K562 (cell line): ENCODE measurements around the gene TMPRSS9. TPM values are rescaled to one million over a fixed set of nuclear protein-coding genes. Genes with fewer than 3 reads are reported as not detected.
A peak's percentile ranks its signal among the peaks of the same experiment; 100 is the strongest.

Source experiments
- ATF7 ChIP-seq: fragments of 450-650 bp; IDR thresholded peaks from 2 replicates; pipeline ENCODE4 v1.7.1; 2014; ENCODE audit warnings: mild to moderate bottlenecking, moderate library complexity
- CC2D1A ChIP-seq: fragments of 450-650 bp; IDR thresholded peaks from 2 replicates; pipeline ENCODE4 v1.6.1; 2017; ENCODE audit warnings: mild to moderate bottlenecking
- ETV5 ChIP-seq: sonication (generic); formaldehyde crosslinking; IDR thresholded peaks from 2 replicates; pipeline ENCODE4 v1.4.0; 2020; ENCODE audit warnings: low read depth, mild to moderate bottlenecking, missing genetic modification reagents
- KAT2B ChIP-seq: IDR thresholded peaks from one replicate; pipeline ENCODE4 v1.6.1; 2012; ENCODE audit warnings: low read depth, mild to moderate bottlenecking, control low read depth, inconsistent platforms, low read length, moderate library complexity
- KLF10 ChIP-seq: fragments of 250-450 bp; sonication (Bioruptor Pico); IDR thresholded peaks from 2 replicates; pipeline ENCODE4 v1.6.1; 2021; ENCODE audit warnings: matching md5 sums
- MTA3 ChIP-seq: fragments of 450-650 bp; formaldehyde crosslinking; IDR thresholded peaks from 2 replicates; pipeline ENCODE4 v1.6.1; 2017; ENCODE audit warnings: mild to moderate bottlenecking, borderline replicate concordance
- MYC ChIP-seq, 2 experiments: fragments of 250-450 bp in 1 of 2; sonication (Bioruptor Pico) in 1 of 2; IDR thresholded peaks; 2 replicates each; pipeline versions ENCODE4 v1.5.1 to v1.6.1; 2012 to 2021; ENCODE audit warnings: low read depth in 2 of 2, borderline replicate concordance in 1 of 2, improper control_type of control experiment in 1 of 2, low read length in 1 of 2, mild to moderate bottlenecking in 1 of 2, moderate library complexity in 1 of 2
- SIN3A ChIP-seq, 2 experiments: fragments of 150-350 bp in 1 of 2; IDR thresholded peaks; 2 replicates each; pipeline ENCODE4 v1.6.1; 2011 to 2016; ENCODE audit warnings: borderline replicate concordance in 2 of 2, low read depth in 2 of 2, low read length in 2 of 2, mild to moderate bottlenecking in 2 of 2, moderate library complexity in 2 of 2; ENCODE audit not compliant: control insufficient read depth in 1 of 2
- SREBF1 ChIP-seq: fragments of 150-350 bp; IDR thresholded peaks from 2 replicates; pipeline ENCODE4 v1.6.1; 2014; ENCODE audit warnings: antibody characterized with exemption, low read depth, low read length, borderline replicate concordance
- ZNF263 ChIP-seq: sonication (generic); formaldehyde crosslinking; IDR thresholded peaks from 2 replicates; pipeline ENCODE4 v1.8.0; 2022; ENCODE audit warnings: mild to moderate bottlenecking, missing genetic modification reagents, borderline replicate concordance
- ZNF274 ChIP-seq: IDR thresholded peaks from 2 replicates; pipeline ENCODE4 v1.6.1; 2011; ENCODE audit warnings: low read depth, mild to moderate bottlenecking, low read length, moderate library complexity, borderline replicate concordance
- polyA plus RNA-seq, 8 experiments: library from polyadenylated mRNA; depleted of rRNA in 4 of 8; stranded (reverse) in 5 of 8; unstranded in 3 of 8; fragments of >200 nt; fragmentation: Nextera tagmentation in 2 of 8; fragmentation: Illumina TruSeq in 1 of 8; extraction: Ambion mirVana in 2 of 8; extraction: Trizol in 1 of 8; gene quantifications; 2 replicates each; pipeline versions ENCODE4 v1.2.1 to v1.2.3, GENCODE V29; 2011 to 2014; ENCODE audit warnings: inconsistent platforms in 1 of 8, missing spikeins in 1 of 8
- total RNA-seq, 7 experiments: library from RNA; depleted of rRNA in 6 of 7; stranded (reverse); fragments of >200 nt in 6 of 7; fragmentation: Illumina TruSeq in 2 of 7; extraction: Trizol in 2 of 7; gene quantifications; 2 replicates each; pipeline versions ENCODE4 v1.2.1 to v1.2.3, GENCODE V29; 2011 to 2021; ENCODE audit warnings: low replicate concordance in 1 of 7
- TF ChIP-seq, protein P1 (sequence below): fragments of 450-650 bp; IDR thresholded peaks from 2 replicates; pipeline ENCODE4 v1.6.1; 2016; ENCODE audit warnings: borderline replicate concordance
- TF ChIP-seq, protein P2 (sequence below): fragments of 200-800 bp; sonication (Bioruptor generic); IDR thresholded peaks from 2 replicates; pipeline ENCODE4 v1.6.1; 2017; ENCODE audit warnings: missing genetic modification characterization, missing compliant biosample characterization
- TF ChIP-seq, protein P3 (sequence below), 2 experiments: fragments of 450-650 bp; formaldehyde crosslinking in 1 of 2; IDR thresholded peaks; 2 replicates each; pipeline versions ENCODE4 v1.4.0 to v1.6.1; 2014 to 2020; ENCODE audit warnings: mild to moderate bottlenecking in 2 of 2, borderline replicate concordance in 1 of 2, low read depth in 1 of 2

Gene TMPRSS9
- total and polyA plus RNA-seq, 9 of the 15 experiments (the other 6 are each of a cell fraction or from before 2014, with no cell fraction given): 0.01 to 0.03 TPM; not detected in 7

DNA sequence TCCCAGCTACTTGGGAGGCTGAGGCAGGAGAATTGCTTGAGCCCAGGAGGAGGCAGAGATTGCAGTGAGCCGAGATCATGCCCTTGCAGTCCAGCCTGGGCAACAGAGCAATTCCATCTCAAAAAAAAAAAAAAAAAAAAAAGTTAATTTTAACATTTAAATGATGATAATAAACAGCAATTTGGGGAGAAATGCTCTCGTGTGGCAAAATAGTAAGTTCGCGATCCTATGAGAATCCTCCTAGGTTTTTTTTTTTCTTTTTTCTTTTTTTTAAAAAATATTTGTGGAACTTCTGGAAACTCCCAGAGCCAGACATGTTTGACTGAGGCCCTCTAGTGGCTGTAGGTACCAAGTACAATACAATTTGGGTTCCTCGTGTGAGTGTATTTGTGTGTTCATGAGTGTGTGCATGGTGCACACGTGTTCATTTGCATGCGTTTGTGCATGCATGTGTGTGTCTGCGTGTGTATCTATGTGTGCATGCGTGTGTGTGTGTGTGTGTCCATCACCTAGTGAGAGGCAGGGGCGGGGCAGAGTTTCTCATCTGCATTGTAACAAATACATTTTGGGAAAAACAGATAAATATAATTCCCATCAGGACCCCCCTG, 31.2 kb downstream of the TMPRSS9 start (continued):
- TF ChIP-seq, protein P1, sequence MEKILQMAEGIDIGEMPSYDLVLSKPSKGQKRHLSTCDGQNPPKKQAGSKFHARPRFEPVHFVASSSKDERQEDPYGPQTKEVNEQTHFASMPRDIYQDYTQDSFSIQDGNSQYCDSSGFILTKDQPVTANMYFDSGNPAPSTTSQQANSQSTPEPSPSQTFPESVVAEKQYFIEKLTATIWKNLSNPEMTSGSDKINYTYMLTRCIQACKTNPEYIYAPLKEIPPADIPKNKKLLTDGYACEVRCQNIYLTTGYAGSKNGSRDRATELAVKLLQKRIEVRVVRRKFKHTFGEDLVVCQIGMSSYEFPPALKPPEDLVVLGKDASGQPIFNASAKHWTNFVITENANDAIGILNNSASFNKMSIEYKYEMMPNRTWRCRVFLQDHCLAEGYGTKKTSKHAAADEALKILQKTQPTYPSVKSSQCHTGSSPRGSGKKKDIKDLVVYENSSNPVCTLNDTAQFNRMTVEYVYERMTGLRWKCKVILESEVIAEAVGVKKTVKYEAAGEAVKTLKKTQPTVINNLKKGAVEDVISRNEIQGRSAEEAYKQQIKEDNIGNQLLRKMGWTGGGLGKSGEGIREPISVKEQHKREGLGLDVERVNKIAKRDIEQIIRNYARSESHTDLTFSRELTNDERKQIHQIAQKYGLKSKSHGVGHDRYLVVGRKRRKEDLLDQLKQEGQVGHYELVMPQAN: 0 out of 2 replicates have a peak, but pooled peaks have one; percentile 47
- TF ChIP-seq KAT2B (no peak), SREBF1 (no peak), ZNF263 (CRISPR knock-in tag) (peak; percentile 46; the same call in 1 of the 2 replicates), SIN3A (IDR thresholded peaks at IDR 0.05; ENCODE audit: borderline replicate concordance in 2 of 2, control insufficient read depth in 1 of 2, low read depth in 2 of 2, low read length in 2 of 2) (no peak), MTA3 (no peak), ETV5 (CRISPR knock-in tag) (no peak), ATF7 (no peak), CC2D1A (no peak; the same call in 1 of the 2 replicates), KLF10 (CRISPR knock-in tag) (no peak), ZNF274 (no peak), MYC (IDR thresholded peaks at IDR 0.05; ENCODE audit: low read depth, low read length) (0 out of 2 replicates have a peak, but pooled peaks have one; percentile 38), MYC (CRISPR knock-in tag; IDR thresholded peaks at IDR 0.05; ENCODE audit: borderline replicate concordance, low read depth) (no peak)
- TF ChIP-seq, protein P2, sequence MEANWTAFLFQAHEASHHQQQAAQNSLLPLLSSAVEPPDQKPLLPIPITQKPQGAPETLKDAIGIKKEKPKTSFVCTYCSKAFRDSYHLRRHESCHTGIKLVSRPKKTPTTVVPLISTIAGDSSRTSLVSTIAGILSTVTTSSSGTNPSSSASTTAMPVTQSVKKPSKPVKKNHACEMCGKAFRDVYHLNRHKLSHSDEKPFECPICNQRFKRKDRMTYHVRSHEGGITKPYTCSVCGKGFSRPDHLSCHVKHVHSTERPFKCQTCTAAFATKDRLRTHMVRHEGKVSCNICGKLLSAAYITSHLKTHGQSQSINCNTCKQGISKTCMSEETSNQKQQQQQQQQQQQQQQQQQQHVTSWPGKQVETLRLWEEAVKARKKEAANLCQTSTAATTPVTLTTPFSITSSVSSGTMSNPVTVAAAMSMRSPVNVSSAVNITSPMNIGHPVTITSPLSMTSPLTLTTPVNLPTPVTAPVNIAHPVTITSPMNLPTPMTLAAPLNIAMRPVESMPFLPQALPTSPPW (CRISPR knock-in tag): 0 out of 2 replicates have a peak, but pooled peaks have one; percentile 17
- TF ChIP-seq, protein P3, sequence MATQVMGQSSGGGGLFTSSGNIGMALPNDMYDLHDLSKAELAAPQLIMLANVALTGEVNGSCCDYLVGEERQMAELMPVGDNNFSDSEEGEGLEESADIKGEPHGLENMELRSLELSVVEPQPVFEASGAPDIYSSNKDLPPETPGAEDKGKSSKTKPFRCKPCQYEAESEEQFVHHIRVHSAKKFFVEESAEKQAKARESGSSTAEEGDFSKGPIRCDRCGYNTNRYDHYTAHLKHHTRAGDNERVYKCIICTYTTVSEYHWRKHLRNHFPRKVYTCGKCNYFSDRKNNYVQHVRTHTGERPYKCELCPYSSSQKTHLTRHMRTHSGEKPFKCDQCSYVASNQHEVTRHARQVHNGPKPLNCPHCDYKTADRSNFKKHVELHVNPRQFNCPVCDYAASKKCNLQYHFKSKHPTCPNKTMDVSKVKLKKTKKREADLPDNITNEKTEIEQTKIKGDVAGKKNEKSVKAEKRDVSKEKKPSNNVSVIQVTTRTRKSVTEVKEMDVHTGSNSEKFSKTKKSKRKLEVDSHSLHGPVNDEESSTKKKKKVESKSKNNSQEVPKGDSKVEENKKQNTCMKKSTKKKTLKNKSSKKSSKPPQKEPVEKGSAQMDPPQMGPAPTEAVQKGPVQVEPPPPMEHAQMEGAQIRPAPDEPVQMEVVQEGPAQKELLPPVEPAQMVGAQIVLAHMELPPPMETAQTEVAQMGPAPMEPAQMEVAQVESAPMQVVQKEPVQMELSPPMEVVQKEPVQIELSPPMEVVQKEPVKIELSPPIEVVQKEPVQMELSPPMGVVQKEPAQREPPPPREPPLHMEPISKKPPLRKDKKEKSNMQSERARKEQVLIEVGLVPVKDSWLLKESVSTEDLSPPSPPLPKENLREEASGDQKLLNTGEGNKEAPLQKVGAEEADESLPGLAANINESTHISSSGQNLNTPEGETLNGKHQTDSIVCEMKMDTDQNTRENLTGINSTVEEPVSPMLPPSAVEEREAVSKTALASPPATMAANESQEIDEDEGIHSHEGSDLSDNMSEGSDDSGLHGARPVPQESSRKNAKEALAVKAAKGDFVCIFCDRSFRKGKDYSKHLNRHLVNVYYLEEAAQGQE (IDR thresholded peaks at IDR 0.05; ENCODE audit: borderline replicate concordance): peak; percentile 72; the same call in 1 of the 2 replicates
- TF ChIP-seq, protein P3 (CRISPR knock-in tag; IDR thresholded peaks at IDR 0.05; ENCODE audit: low read depth): no peak
